HUES6 (cell line): ENCODE data around the gene UBASH3B.

Experiments
- H3K27ac ChIP-seq: 2 replicates; pipeline ENCODE4 v1.7.0; 2013; ENCODE audit warnings: low read depth, mild to moderate bottlenecking, low read length, inconsistent platforms
- H3K27me3 ChIP-seq: 2 replicates; pipeline ENCODE4 v1.6.1; 2013; ENCODE audit warnings: low read length; ENCODE audit not compliant: control insufficient read depth, insufficient read depth
- H3K36me3 ChIP-seq: 2 replicates; pipeline ENCODE4 v1.6.1; 2013; ENCODE audit warnings: low read length; ENCODE audit not compliant: control insufficient read depth, insufficient read depth
- H3K4me1 ChIP-seq: 2 replicates; pipeline ENCODE4 v1.6.1; 2013; ENCODE audit warnings: low read length; ENCODE audit not compliant: control insufficient read depth, insufficient read depth
- H3K4me3 ChIP-seq: 2 replicates; pipeline ENCODE4 v1.5.1; 2013; ENCODE audit warnings: low read depth, low read length
- H3K9ac ChIP-seq: one replicate; pipeline ENCODE4 v1.6.1; 2013; ENCODE audit warnings: mild to moderate bottlenecking, low read length
- H3K9me3 ChIP-seq: 2 replicates; pipeline ENCODE4 v1.6.1; 2013; ENCODE audit warnings: low read depth, low read length; ENCODE audit not compliant: control insufficient read depth, insufficient read depth

UBASH3B gene

DNA sequence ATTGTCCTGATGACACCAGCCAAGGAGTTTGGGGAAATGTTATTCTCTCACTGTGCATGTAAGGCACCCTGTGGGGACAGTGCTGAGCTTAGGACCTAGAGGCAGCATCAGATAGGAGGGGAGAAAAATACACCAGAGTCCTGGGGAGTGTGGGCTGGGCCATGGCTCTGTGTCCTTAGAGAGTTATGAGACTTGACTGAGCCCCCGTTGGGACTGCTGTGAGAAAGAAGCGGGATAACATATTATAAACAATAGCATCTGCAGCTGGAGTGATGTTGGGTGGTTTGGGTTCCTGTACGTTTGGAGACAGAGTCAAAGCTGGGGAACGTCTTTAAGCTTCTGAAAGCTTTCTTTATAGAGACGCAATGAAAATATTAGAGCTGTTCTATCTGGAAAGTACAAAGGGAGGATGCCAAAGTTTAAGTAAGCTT, 91.8 kb downstream of the UBASH3B start:
- no peak overlapping the region for H3K27ac ChIP-seq
- no peak overlapping the region for H3K4me3 ChIP-seq
- no peak overlapping the region for H3K9ac ChIP-seq
- H3K27me3 ChIP-seq = no peaks in the 10 kb centered on the region
- H3K4me1 ChIP-seq = peaks cover 11% of the 10 kb centered on the region; the same call in 1 of the 2 replicates
- H3K36me3 ChIP-seq = no peaks in the 10 kb centered on the region
- H3K9me3 ChIP-seq = no peaks in the 10 kb centered on the region

DNA sequence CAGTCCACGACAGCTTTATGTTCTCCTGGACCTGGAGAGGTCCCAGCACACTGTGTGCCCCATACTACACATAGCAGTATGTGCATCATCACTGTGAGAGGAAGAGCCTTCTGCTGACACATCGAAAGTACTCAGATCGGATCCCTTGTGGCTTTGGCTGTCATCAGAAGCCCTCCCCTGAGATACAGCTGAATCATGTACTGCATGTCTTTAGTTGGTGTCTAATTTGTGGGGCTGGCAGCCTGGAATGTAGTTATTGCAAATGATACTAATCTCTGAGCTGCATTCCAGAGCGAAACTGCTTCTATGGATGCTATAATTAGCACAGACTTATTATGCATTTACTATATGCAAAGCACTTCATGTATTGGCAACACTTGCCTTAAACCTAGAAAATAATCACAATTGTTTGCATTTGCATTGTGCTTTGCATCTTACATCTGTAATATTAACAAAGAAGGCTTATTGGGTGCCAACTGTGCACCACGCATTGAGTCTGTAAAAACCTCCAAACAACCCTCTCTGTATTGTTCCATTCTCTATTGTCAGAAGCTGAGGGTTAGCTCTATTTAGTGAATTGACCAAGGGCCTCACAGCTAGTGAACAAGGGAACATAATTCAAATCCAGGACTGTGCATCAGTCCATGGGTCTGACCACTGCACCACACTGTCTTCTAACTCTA, 93.6 kb downstream of the UBASH3B start:
- Histone ChIP-seq H3K9ac (no peak overlapping the region), H3K27me3 (no peaks in the 10 kb centered on the region), H3K4me3 (no peak overlapping the region), H3K36me3 (no peaks in the 10 kb centered on the region), H3K27ac (no peak overlapping the region), H3K9me3 (no peaks in the 10 kb centered on the region), H3K4me1 (no peaks in the 10 kb centered on the region; the same call in 1 of the 2 replicates)

- H3K4me1 ChIP-seq = peaks cover under 1% of the 10 kb centered on the region; the same call in 1 of the 2 replicates
- H3K27ac ChIP-seq = no peak overlapping the region
- H3K9me3 ChIP-seq = no peaks in the 10 kb centered on the region
- H3K9ac ChIP-seq = no peak overlapping the region
- H3K4me3 ChIP-seq = no peak overlapping the region
- H3K36me3 ChIP-seq = no peaks in the 10 kb centered on the region
- H3K27me3 ChIP-seq = no peaks in the 10 kb centered on the region
Measured at GRCh38 chr11:122750049-122750448, 94.5 kb downstream of the UBASH3B start.

DNA sequence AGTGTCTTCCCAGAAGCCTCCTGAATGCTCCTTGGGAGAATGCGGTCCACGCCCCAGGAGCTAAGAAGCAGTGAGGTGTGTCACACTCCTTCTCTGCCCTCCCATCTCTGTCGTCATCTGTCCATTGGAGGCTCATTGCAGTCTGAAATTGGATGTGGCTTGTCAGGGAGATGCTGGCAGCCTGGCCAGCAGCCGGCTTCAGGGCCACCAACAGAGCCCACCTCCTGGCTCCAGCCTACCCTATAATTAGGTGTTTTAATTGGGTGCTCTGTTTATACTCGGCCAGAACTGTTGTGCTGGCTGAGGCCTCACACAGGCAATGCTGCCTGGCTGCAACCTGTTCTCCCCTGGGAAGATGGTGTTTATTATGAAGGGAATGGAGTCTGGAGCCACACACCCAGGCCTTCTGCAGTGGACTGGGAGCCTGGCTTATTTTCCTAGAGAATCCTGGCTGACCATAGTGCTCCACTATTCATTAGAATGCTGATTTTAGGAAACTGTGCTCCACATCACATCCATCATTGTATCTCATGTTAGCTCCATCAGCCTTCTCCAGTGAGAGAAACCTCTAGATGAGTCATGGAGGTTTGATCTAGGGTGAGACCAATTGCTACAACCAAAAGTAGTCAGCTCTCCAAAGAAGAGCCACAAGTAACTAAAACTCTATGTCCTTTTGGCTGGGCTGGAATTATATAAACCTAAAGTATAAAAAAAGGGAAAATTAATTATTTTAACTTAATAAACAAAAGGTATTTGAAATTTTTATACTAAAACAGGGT, 96.0 kb downstream of the UBASH3B start:
- peaks cover 4% of the 10 kb centered on the region; the same call in 1 of the 2 replicates for H3K4me1 ChIP-seq
- no peaks in the 10 kb centered on the region for H3K9me3 ChIP-seq
- H3K9ac ChIP-seq = no peak overlapping the region
- no peaks in the 10 kb centered on the region for H3K27me3 ChIP-seq
- no peak overlapping the region for H3K27ac ChIP-seq
- no peak overlapping the region for H3K4me3 ChIP-seq
- no peaks in the 10 kb centered on the region for H3K36me3 ChIP-seq

- Histone ChIP-seq H3K4me3 (no peak overlapping the region), H3K9me3 (no peaks in the 10 kb centered on the region), H3K27ac (no peak overlapping the region), H3K27me3 (no peaks in the 10 kb centered on the region), H3K4me1 (peaks cover 4% of the 10 kb centered on the region; the same call in 1 of the 2 replicates), H3K36me3 (no peaks in the 10 kb centered on the region), H3K9ac (no peak overlapping the region)
Measured at GRCh38 chr11:122754028-122754427, 98.5 kb downstream of the UBASH3B start.

GRCh38 chr11:122754553-122755322, 99.2 kb downstream of the UBASH3B start:
- no peaks in the 10 kb centered on the region for H3K9me3 ChIP-seq
- peaks cover 4% of the 10 kb centered on the region; the same call in 1 of the 2 replicates for H3K4me1 ChIP-seq
- no peak overlapping the region for H3K9ac ChIP-seq
- no peak overlapping the region for H3K4me3 ChIP-seq
- H3K27ac ChIP-seq = no peak overlapping the region
- H3K36me3 ChIP-seq = no peaks in the 10 kb centered on the region
- H3K27me3 ChIP-seq = no peaks in the 10 kb centered on the region

DNA sequence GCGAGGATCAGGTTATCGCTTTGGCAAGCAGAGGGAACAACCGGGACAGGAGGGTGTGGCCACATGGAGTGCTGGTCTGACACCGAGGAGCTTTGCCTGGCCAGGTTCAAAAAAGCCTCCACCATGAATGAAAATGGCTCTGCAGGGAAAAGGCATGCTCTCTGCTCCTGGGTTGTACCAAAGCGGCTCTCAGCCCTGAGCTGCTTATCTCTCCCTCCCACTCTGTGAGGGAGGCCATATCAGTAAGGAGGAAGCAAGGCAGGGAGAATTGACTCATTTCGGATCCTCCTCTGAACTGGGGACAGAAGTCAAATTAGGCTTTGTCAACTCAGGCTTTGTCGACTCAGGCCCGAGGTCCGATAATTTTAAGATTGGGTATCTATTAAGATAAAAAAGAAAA, 99.9 kb downstream of the UBASH3B start:
- Histone ChIP-seq H3K9me3 (no peaks in the 10 kb centered on the region), H3K4me1 (peaks cover 4% of the 10 kb centered on the region; the same call in 1 of the 2 replicates), H3K4me3 (no peak overlapping the region), H3K9ac (no peak overlapping the region), H3K27me3 (no peaks in the 10 kb centered on the region), H3K36me3 (no peaks in the 10 kb centered on the region), H3K27ac (no peak overlapping the region)

DNA sequence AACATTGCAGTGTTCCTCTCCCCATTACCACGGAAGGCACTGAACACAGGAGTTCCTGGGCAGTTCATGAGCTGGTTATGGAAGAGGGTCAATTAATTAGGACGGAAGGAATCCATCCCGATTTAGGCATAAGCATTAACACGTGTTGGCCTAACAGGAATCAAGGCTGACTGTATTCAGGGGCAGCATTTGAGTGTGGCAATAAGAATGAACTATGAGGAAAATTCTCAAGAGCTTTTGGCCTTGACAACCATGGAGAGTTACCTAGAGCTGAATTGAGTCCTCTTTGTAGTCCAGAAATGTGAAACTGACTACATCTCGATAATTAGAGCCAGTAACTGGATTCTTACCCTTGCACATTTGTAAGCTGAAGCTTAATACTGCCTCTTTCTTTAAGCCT, 100.4 kb downstream of the UBASH3B start:
- Histone ChIP-seq H3K9me3 (no peaks in the 10 kb centered on the region), H3K36me3 (no peaks in the 10 kb centered on the region), H3K4me3 (no peak overlapping the region), H3K9ac (no peak overlapping the region), H3K27ac (no peak overlapping the region), H3K4me1 (peaks cover 4% of the 10 kb centered on the region; the same call in 1 of the 2 replicates), H3K27me3 (no peaks in the 10 kb centered on the region)

DNA sequence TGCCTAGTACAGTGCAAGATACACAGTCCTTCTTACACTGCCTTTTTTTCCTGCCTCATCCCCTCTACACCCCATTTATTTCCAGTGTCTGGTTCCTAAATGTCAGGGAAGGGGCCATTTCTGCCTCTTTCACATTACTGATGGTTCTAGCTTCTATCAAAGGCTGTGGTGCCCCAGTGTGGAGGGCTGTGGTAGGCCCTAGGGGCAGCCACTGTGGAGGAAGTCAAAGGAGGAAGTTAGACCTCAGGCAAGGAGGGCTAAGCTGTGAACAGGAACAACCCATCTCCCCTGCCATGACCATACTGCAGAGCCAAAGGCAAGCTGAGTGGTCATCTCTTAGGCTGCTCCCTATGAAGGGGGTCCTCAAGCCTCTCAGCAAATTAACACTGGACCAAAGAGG, 100.9 kb downstream of the UBASH3B start:
- Histone ChIP-seq H3K9ac (no peak overlapping the region), H3K4me3 (no peak overlapping the region), H3K36me3 (no peaks in the 10 kb centered on the region), H3K4me1 (peaks cover 4% of the 10 kb centered on the region; the same call in 1 of the 2 replicates), H3K9me3 (no peaks in the 10 kb centered on the region), H3K27me3 (no peaks in the 10 kb centered on the region), H3K27ac (no peak overlapping the region)

GRCh38 chr11:122757201-122757600, 101.7 kb downstream of the UBASH3B start:
- H3K36me3 ChIP-seq = no peaks in the 10 kb centered on the region
- peaks cover 4% of the 10 kb centered on the region; the same call in 1 of the 2 replicates for H3K4me1 ChIP-seq
- no peaks in the 10 kb centered on the region for H3K27me3 ChIP-seq
- H3K9me3 ChIP-seq = no peaks in the 10 kb centered on the region
- no peak overlapping the region for H3K4me3 ChIP-seq
- no peak overlapping the region for H3K27ac ChIP-seq
- no peak overlapping the region for H3K9ac ChIP-seq
